Stomach smooth muscle (tissue), 2 donors: Measurements from ENCODE around the gene AP5S1.
"Not testable (repeated sequence)": the region's sequence is repeated elsewhere in the genome, so short reads cannot be mapped to it uniquely, and the experiment has no call there.

Experiments used
- H3K27ac ChIP-seq: one replicate; pipeline ENCODE4 v1.7.0; 2013; ENCODE audit warnings: mild to moderate bottlenecking, low read length, inconsistent platforms
- H3K27me3 ChIP-seq, 2 donors: one replicate each; pipeline ENCODE4 v1.7.0; 2013; ENCODE audit warnings: low read length in 2 of 2; ENCODE audit not compliant: insufficient read depth in 2 of 2, control insufficient read depth in 1 of 2
- H3K36me3 ChIP-seq, 2 donors: one replicate each; pipeline ENCODE4 v1.7.0; 2013; ENCODE audit warnings: low read length in 2 of 2; ENCODE audit not compliant: control insufficient read depth in 2 of 2, insufficient read depth in 2 of 2
- H3K4me1 ChIP-seq: one replicate; pipeline ENCODE4 v1.7.0; 2013; ENCODE audit warnings: low read length; ENCODE audit not compliant: control insufficient read depth, insufficient read depth
- H3K4me3 ChIP-seq, 2 donors: one replicate each; pipeline ENCODE4 v1.7.0; 2013; ENCODE audit warnings: low read length in 2 of 2
- H3K9ac ChIP-seq, 2 donors: one replicate each; pipeline ENCODE4 v1.7.0; 2013; ENCODE audit warnings: low read length in 2 of 2, mild to moderate bottlenecking in 1 of 2
- H3K9me3 ChIP-seq, 2 donors: one replicate each; pipeline ENCODE4 v1.7.0; 2013; ENCODE audit warnings: low read length in 2 of 2; ENCODE audit not compliant: control insufficient read depth in 2 of 2
- donor health status: healthy.
- donor health status: Pancreatic carcinoma.

AP5S1 gene

GRCh38 chr20:3825526-3825925 is 5.2 kb downstream of the AP5S1 start:
- Histone ChIP-seq H3K9ac (no peak overlapping the region), H3K27me3 (no peaks in the 10 kb centered on the region), H3K9me3 (no peaks in the 10 kb centered on the region), H3K36me3 (peaks cover 34 to 43% of the 10 kb centered on the region in 2 donors), H3K4me3 (no peak overlapping the region), H3K27ac (no peak overlapping the region), H3K4me1 (peaks cover 11% of the 10 kb centered on the region)

GRCh38 chr20:3826420-3826819 is 6.1 kb downstream of the AP5S1 start:
- Histone ChIP-seq H3K36me3 (peaks cover 34 to 43% of the 10 kb centered on the region in 2 donors), H3K4me1 (peaks cover 5% of the 10 kb centered on the region), H3K27ac (no peak overlapping the region), H3K4me3 (no peak overlapping the region), H3K27me3 (no peaks in the 10 kb centered on the region), H3K9ac (no peak overlapping the region), H3K9me3 (no peaks in the 10 kb centered on the region)

GRCh38 chr20:3828798-3829197 is 8.5 kb downstream of the AP5S1 start:
- no peaks in the 10 kb centered on the region for H3K9me3 ChIP-seq
- H3K27ac ChIP-seq, result no peak overlapping the region
- no peak overlapping the region for H3K4me3 ChIP-seq
- H3K36me3 ChIP-seq, result peaks cover 22 to 28% of the 10 kb centered on the region in 2 donors
- no peaks in the 10 kb centered on the region for H3K4me1 ChIP-seq
- no peak overlapping the region for H3K9ac ChIP-seq
- H3K27me3 ChIP-seq, result no peaks in the 10 kb centered on the region

GRCh38 chr20:3829891-3830290 is 9.5 kb downstream of the AP5S1 start:
- H3K4me3 ChIP-seq, H3K9me3 ChIP-seq, H3K27me3 ChIP-seq, H3K4me1 ChIP-seq, H3K27ac ChIP-seq, H3K9ac ChIP-seq: not testable (repeated sequence)
- H3K36me3 ChIP-seq, result peaks cover 14 to 20% of the 10 kb centered on the region in 2 donors

- no peak overlapping the region for H3K9ac ChIP-seq
- no peaks in the 10 kb centered on the region for H3K36me3 ChIP-seq
- H3K4me3 ChIP-seq, result no peak overlapping the region
- no peaks in the 10 kb centered on the region for H3K9me3 ChIP-seq
- no peaks in the 10 kb centered on the region for H3K4me1 ChIP-seq
- no peaks in the 10 kb centered on the region for H3K27me3 ChIP-seq
- H3K27ac ChIP-seq, result no peak overlapping the region
Observed at GRCh38 chr20:3836132-3836531, 15.8 kb downstream of the AP5S1 start.

- H3K4me1 ChIP-seq, result no peaks in the 10 kb centered on the region
- H3K27me3 ChIP-seq, result no peaks in the 10 kb centered on the region
- H3K27ac ChIP-seq, result no peak overlapping the region
- H3K9ac ChIP-seq, result no peak overlapping the region
- no peaks in the 10 kb centered on the region for H3K36me3 ChIP-seq
- H3K9me3 ChIP-seq, result no peaks in the 10 kb centered on the region
- H3K4me3 ChIP-seq, result no peak overlapping the region
Observed at GRCh38 chr20:3839328-3839727, 19.0 kb downstream of the AP5S1 start.

- not testable (repeated sequence) for H3K27me3 ChIP-seq, H3K36me3 ChIP-seq, H3K9me3 ChIP-seq, H3K27ac ChIP-seq, H3K4me1 ChIP-seq, H3K9ac ChIP-seq, H3K4me3 ChIP-seq
Observed at GRCh38 chr20:3840201-3840600, 19.9 kb downstream of the AP5S1 start.

- H3K27me3 ChIP-seq, result no peaks in the 10 kb centered on the region
- no peak overlapping the region for H3K4me3 ChIP-seq
- no peak overlapping the region for H3K27ac ChIP-seq
- peaks cover 8% of the 10 kb centered on the region for H3K4me1 ChIP-seq
- no peaks in the 10 kb centered on the region for H3K36me3 ChIP-seq
- no peak overlapping the region for H3K9ac ChIP-seq
- H3K9me3 ChIP-seq, result no peaks in the 10 kb centered on the region
Observed at GRCh38 chr20:3842348-3842930, 22.1 kb downstream of the AP5S1 start.

- no peaks in the 10 kb centered on the region for H3K27me3 ChIP-seq
- no peak overlapping the region for H3K27ac ChIP-seq
- no peak overlapping the region for H3K4me3 ChIP-seq
- H3K36me3 ChIP-seq, result no peaks in the 10 kb centered on the region
- H3K9me3 ChIP-seq, result no peaks in the 10 kb centered on the region
- H3K9ac ChIP-seq, result no peak overlapping the region
- H3K4me1 ChIP-seq, result peaks cover 13% of the 10 kb centered on the region
Observed at GRCh38 chr20:3843490-3843889, 23.1 kb downstream of the AP5S1 start.

- not testable (repeated sequence) for H3K27me3 ChIP-seq, H3K36me3 ChIP-seq, H3K27ac ChIP-seq, H3K9ac ChIP-seq, H3K4me3 ChIP-seq, H3K9me3 ChIP-seq
- peaks cover 13% of the 10 kb centered on the region for H3K4me1 ChIP-seq
Observed at GRCh38 chr20:3843990-3844619, 23.8 kb downstream of the AP5S1 start.

GRCh38 chr20:3846378-3846739 is 26.0 kb downstream of the AP5S1 start:
- Histone ChIP-seq H3K36me3 (no peaks in the 10 kb centered on the region), H3K9ac (peak overlapping the region; percentile 96 to 98), H3K4me3 (peak overlapping the region; percentile 93 to 94), H3K27me3 (no peaks in the 10 kb centered on the region), H3K4me1 (peaks cover 13% of the 10 kb centered on the region), H3K9me3 (no peaks in the 10 kb centered on the region), H3K27ac (peak overlapping the region; percentile 86)
